Measurements from ENCODE around the gene ANKRD63.

Gene ANKRD63

DNA sequence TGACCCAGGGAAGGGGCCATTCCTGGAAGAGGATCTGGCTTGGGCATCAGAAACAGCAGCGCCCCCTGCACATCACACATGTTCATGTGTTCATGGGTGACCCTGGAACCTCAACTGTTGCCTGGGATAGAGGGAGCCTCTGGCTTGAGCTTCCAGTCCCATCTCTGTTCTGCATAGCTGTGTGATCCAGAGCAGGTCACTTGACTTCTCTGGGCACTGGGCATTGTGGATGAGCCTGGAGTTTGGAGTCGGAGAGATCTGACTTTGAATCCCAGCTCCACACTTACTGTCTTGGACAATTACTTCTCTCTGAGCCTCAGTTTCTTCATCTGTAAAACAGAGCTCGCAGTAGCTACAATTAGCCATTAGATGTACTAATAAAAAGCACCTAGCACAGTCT, 28.4 kb downstream of the ANKRD63 start:
- DNase-seq = no peak

GRCh38 chr15:40253167-40253790, 29.6 kb downstream of the ANKRD63 start:
- no peak for DNase-seq

DNA sequence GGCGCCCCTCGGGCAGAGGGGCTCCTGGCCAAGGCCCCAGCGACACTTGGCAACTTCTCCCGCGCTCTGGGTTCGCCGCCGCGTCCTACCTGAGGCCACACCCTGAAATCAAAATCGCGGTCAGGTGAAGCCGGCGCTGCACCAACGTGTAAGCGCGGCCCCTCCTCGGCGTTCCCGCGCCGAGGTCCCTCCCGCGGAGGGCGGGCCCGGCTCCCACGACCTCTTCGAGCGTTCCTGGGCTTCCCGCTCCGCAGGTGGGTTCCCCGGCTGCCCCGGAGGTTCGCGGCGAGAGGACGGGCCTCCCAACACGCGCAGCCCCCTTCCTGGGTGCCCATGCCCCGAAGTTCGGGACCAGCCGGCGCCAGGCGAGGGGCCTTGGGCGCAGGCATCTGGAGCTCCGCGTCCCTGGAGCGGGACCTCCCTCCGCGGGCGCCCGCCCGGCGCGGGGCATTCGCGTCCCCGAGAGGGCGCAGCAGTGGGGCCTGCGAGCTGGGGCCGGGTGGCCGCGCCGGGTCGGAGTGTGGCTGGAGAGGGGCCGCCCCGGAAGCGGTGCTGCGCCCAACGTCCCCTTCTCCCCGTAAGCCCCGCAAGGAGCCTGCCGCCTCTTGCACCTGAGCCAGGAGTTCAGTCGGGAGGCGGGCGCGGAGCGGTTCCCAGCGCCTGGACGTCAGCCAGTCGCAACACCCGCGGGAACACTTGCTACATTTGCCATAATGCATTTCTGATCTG, 30.3 kb downstream of the ANKRD63 start:
- DNase-seq = no peak

GRCh38 chr15:40252141-40252437, 30.8 kb downstream of the ANKRD63 start:
- no peak for DNase-seq

DNA sequence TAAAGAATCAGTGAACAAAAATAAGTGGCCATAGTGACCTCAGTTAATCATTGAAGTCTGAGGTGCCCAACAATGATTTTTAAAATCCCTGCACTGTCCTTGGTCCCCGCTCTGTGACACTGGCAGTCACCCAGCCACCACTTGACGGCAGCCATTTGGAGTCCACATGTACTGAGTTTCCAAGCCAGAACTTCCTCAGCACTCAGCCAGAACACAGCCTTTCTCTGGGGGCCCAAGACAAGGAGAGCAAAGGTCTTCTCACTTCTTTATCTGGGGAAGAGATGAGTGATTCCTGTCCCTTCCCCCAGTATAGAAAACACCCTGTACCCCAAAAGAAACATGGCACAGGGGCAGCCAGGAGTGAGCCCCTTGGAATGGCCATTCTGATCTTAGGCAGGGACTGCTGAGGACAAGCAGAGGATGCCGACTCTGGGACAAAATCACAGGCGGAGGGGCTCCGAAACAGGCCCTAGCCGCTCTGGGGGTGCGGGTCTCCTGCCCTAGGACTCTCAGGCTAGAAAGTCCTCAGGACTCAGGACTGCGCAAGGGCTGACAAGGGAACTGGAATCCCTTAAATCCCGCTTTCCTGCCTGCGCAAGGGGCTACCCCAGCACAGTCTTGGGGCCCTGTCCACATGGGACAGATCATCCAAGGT, 31.3 kb downstream of the ANKRD63 start:
- DNase-seq = no peak

DNA sequence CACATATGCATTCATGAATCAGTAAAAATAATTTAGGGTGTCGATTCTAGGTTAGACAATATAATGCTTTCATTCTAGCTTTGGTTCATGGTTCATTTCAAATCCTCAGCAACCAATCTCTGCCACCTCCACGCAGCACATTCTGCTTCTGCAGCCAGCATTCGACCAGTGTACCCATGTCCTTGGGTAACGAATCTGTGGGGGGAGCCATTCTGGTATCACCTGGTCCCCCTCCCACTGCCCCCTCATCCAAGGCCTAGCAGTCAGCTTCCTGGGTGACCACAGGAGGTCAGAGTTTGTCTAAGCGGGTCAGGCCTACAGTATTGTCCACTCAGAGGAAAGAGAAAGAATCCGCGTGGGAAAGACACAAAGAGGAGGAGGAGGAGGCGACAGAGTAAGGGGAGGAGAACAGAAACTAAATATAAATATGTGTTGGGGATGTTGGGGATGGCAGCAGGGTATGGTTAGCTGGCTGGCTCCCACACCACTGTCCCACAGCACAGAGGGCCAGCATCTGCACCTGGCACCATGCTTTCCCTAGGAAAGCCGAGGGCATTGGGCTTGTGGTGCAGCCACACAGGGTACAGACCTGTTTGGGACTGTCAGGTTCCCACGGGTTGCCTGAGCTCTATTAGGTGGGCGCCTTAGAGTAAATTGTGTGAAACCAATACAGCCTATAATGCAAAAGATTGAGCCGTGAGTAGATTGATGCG, 31.9 kb downstream of the ANKRD63 start:
- no peak for DNase-seq

DNA sequence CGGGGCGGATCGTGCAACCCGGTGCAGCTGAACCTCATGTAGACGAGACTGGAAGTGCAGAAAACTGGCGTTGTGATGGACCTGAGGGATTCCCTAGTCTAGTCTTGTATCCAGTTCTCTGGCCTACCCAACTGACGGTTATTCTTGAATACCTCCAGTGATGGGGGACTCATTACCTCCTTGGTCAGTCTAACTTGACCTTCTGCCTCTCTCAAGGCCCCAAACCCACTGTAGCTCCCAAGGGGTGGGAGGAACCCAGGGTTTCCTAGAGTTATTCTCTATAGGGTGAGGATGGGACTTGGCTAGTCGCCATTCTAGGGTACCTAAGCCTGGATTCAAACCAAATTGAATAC, 32.6 kb downstream of the ANKRD63 start:
- no peak for DNase-seq

DNA sequence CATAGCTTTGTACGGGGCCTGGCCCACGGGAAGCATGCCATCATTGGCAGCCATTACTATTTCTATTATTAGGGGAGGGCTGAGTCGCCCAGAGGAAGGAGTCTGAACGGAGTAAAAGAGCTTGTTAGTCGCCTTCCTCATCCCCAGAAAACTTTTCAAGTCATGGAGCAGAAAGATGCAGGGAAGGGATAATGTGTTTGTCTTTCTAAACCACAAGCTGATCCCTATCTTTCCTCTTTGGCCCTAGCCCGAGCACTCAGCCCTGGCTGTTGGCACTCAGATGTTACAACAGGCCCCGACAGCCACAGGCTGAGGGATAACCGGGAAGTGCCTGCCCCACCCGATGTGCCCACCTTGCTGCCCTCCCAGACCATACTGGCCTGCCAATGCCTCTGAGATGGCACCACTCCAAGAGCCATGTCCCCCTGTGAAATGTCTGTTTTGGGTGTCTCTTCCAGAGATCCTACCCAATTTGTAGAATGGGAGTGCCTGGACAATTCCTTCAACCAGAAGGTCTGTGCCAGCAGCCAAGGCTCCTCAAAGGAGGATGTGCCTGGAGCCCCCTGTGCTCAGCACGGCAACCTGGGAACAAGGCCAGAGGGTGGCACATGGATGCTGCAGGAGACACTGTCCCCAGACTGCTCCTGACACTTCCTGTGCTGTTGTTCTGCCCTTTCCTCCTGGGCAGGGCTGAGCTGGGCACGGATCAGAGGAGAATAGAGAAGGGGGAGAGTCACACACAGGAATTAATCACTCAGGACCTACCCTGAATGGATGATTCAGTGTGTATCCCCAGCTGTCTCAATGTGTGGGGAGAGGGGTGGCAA, 33.2 kb downstream of the ANKRD63 start:
- DNase-seq = no peak

DNA sequence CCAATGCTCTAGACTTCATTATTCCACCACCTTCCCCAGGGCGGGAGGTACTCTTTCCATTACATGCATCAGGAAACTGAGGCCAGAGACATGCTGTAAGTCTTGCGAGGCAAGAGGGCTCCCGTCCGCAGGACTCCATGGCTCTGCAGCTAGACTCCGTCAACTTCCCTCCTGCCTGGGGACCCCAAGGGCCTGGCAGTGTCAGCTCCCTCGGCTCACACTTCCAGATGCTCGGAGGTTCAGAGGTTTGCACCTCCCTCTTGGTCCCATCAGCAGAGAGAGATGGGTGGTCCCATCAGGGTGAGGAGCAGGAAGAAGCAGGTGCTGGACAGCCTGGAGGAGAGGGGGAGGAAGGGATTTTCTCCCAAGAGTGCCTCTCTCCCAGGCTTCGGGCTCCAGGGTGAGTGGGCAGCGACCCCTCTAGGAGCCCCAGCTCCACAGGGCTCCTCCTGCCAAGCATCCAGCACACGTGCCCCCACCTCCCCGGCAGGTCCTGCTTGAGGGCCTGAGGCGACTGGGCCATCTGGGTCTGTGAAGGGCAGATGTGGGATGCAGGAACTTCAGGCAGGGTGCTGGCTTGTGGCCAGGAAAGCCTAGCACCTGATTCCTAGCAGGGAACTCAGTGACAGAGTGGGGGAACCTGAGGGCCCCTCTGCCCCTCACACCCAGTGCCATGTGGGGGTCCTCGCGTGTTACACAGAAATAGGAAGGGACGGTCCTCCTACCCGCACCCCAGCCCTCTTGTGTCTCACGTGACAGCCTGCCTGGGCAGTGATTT, 34.7 kb downstream of the ANKRD63 start:
- no peak for DNase-seq

GRCh38 chr15:40247406-40247971, 35.4 kb downstream of the ANKRD63 start:
- no peak for DNase-seq

GRCh38 chr15:40246496-40247280, 36.2 kb downstream of the ANKRD63 start:
- no peak for DNase-seq

DNA sequence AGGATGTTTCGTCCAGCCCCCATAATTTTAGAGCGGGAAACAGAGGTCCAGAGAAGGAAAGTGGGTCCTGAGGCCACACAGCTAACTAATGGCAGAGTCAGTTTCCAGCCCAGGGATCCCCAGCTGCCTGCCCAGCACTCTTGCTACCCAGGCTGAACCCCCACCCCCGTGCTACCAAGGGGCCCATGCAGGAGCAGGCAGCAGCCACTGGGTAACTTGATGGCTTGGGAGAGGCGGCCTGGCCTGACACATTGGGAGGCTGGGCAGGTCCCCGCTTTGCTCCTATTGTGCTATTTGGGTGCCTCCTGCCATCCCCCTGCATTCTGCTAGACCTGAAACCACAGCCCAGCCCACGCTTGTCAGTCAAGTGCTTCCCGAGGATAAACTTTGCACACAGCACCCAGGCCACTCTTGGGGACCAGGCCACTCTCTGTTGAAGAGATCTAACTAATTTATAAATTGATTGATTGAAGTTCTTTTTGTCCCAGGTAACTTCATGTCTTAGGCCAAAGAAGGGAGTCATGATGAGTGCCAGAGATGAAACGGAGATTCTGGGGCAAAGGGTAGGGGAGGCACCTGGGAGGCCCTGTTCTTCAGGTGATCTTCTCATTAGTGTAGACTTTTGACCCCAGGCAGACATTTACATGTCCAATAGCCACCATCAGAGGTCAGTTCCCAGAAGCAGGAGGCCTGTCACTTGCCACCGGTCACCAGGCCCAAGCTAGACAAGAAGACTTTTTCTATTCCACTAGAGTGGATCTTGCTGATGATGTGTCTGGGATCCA, 37.0 kb downstream of the ANKRD63 start:
- no peak for DNase-seq

- DNase-seq = no peak
These were observed 37.8 kb downstream of the ANKRD63 start for GRCh38 chr15:40244961-40245523.

DNA sequence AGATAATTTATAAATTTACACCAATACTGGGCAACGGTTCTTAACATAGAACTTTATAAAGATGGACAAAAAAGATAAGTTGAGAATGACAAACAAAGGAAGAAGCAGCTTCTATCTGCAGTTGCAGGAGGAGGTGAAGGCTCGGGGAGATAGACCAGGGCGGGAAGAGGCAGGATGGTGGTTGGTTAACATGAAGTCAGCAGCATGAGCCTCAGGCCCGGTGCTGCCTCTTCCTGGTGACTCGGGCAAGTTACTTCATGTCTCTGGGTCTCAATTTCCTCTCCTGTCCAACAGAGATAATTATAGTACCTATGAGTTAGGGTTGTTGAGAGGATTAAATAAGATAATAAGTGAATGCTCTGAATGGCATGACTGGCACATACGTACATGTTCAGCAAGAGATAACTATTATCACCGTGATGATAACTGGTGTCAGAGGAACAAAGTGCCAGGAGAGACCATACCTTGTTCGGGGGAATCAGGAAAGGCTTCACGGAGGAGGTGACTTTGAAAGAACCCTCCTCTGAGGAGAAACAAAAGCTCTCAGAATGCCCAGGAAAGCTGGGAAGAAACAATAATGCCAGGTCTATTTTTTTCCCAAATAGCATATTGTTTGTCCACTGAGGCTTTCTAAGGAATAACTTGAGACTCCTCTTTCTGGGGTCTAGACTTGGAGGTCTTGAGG, 39.6 kb downstream of the ANKRD63 start:
- no peak for DNase-seq

GRCh38 chr15:40242601-40243000, 40.3 kb downstream of the ANKRD63 start:
- no peak for DNase-seq

DNA sequence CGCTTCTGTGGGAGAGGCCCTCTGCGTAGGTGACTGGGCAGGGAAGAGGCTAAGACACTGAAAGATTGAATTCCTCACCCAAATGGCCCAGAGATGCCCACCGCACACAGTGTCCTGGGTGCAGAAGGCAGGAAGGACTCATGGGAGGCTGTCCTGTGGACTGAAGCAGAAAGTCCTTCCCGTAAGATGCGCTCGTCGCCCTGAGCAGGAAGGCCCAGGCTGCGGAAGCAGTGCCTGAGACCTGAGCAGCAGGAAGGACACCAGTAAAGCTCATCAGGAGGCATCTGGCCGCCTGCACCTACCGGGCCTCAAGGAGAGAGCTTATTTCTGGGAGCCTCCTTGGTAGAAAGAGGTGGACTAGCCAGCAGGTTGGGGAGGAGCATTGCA, 40.7 kb downstream of the ANKRD63 start:
- DNase-seq = no peak

DNA sequence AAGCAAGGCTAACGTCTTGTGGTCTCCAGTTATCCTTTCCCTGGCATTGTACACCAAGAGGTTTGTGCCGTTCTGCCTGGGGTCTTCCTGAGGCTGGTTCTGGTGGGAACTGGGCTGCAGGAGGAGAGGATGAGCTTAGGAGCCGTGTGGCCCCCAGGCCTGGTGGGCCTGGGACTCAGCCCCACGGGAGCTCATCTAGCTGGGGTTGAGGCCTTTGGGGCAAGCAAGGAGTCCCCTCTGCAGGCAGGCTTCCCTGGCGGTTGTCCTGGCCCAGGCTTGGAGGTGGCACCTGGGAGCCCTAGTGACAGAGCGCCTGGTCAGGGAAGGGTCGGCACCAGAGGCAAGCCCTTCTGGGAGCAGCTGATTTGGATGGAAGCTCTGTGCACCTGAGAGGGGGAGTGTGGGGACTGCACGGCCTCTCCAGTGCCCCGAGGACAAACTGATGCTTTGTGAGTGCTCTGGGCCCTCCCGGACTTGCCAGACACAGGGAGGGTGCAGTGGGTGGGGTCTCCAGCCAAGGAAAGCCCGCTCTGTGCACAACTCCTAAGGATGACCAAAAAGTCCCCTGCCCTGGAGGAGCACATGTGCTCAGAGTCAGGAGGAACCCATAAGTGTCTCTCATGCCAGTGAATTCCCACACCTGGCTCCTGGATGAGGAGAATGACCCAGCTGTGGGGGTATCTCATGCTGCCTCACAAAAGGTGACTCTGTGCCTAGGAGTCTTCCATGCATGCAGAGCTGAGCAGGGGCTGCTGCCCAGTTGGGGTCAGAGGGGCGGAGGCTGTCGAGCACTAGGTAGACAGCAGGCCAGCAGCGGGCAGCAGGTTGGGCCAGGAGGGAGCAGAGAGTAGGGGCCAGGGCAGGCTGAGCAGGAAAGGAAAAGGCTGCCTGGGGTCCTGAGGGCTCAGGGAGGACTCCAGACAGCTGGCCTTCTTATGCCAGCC, 41.3 kb downstream of the ANKRD63 start:
- DNase-seq = no peak

DNA sequence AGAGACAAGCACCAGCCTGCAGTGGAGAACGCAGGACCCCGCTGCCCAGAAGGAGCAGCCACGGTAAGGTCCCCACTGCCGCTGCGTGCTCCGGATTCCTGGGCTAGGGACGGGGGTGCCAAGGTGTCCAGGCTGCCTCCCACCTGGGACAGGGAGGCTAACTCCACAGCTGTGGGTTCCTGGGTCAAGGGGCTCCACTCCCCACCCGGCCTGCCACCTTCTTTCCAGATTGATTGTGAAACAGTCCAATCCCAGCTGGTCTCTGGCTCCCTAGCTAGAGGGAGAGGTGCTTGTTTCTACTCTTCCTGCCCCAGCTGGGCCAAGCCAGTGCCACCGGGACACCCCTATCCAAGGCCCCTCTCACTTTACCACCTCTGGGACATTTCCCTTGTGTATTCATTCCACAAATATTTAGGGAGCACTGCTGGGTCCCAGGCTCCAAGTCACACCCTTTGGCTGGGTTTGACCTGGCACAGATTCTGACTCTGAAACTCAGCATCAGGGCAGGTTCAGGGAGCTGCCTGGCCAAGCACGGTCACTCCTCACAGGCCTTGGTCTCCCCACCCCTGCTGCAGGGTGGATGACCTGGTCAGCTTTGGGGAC, 42.1 kb downstream of the ANKRD63 start:
- no peak for DNase-seq

Data from activated naive CD4-positive, alpha-beta T cell (primary cell).